H1 (cell line): ENCODE results near the gene HORMAD2. TPM values are rescaled to one million over a fixed set of nuclear protein-coding genes. Genes with fewer than 3 reads are reported as not detected.

ENCODE experiments used
- CTCF ChIA-PET: fragments of 300-600 bp; sonication (Branson Sonifier 250); formaldehyde crosslinking; loops from one replicate; lab custom pipeline; 2021; ENCODE audit not compliant: partially characterized antibody; lab: Charles Lee
- POLR2A ChIA-PET: fragments of 300-600 bp; sonication (Branson Sonifier 250); formaldehyde crosslinking; loops from one replicate; lab custom pipeline; 2021; ENCODE audit warnings: inconsistent platforms; ENCODE audit not compliant: partially characterized antibody; lab: Charles Lee
- DNase-seq, 2 experiments: peaks; one replicate each; pipeline versions ENCODE4 v3.0.0 to v3.0.0-alpha.2; 2010 to 2022; ENCODE audit warnings: low spot score in 2 of 2, low read depth in 1 of 2, mixed read lengths in 1 of 2
- FAIRE-seq: peaks from 2 replicates; lab custom pipeline; 2011; peaks lifted over from hg19 to GRCh38; lab: Jason Lieb, UNC
- H2AFZ ChIP-seq: 2 replicates; pipeline ENCODE4 v1.8.1; 2012; ENCODE audit warnings: low read length, inconsistent platforms
- H2AK5ac ChIP-seq: 2 replicates; pipeline ENCODE4 v1.6.1; 2013; ENCODE audit warnings: low read depth, low read length
- H2BK120ac ChIP-seq: replicated peaks from 2 replicates; pipeline ENCODE3; 2013; ENCODE audit warnings: low read depth, low read length, inconsistent platforms
- H2BK12ac ChIP-seq: 2 replicates; pipeline ENCODE4 v1.6.1; 2013; ENCODE audit warnings: low read depth, low read length
- H2BK15ac ChIP-seq: 2 replicates; pipeline ENCODE4 v1.6.1; 2013; ENCODE audit warnings: low read length
- H2BK20ac ChIP-seq: 2 replicates; pipeline ENCODE4 v1.6.1; 2013; ENCODE audit warnings: low read length
- H2BK5ac ChIP-seq: 2 replicates; pipeline ENCODE4 v1.6.1; 2013; ENCODE audit warnings: low read depth, low read length
- H3K14ac ChIP-seq: 2 replicates; pipeline ENCODE4 v1.6.1; 2013; ENCODE audit warnings: inconsistent platforms; ENCODE audit not compliant: insufficient read length
- H3K18ac ChIP-seq: 2 replicates; pipeline ENCODE4 v1.6.1; 2013; ENCODE audit warnings: low read length; ENCODE audit errors: extremely low read depth
- H3K23ac ChIP-seq: 2 replicates; pipeline ENCODE4 v1.6.1; 2013; ENCODE audit warnings: inconsistent platforms; ENCODE audit not compliant: insufficient read length
- H3K23me2 ChIP-seq: 2 replicates; pipeline ENCODE4 v1.6.1; 2013; ENCODE audit warnings: low read depth, low read length
- H3K27ac ChIP-seq: 2 replicates; pipeline ENCODE4 v1.6.1; 2011; ENCODE audit warnings: low read depth, low read length, inconsistent platforms
- H3K27me3 ChIP-seq, 4 experiments: replicated peaks in 1 of 4; 1 replicate in 1 of 4; 2 replicates in 3 of 4; pipeline versions ENCODE4 v1.6.1 to v1.8.1; 2011 to 2013; ENCODE audit warnings: low read length in 3 of 4, mild to moderate bottlenecking in 3 of 4, inconsistent platforms in 2 of 4, mixed read lengths in 2 of 4, moderate library complexity in 1 of 4; ENCODE audit not compliant: control insufficient read depth in 3 of 4, insufficient read depth in 3 of 4; ENCODE audit errors: extremely low read depth in 1 of 4
- H3K36me3 ChIP-seq, 4 experiments: 2 replicates each; pipeline versions ENCODE4 v1.6.1 to v1.8.1; 2011 to 2013; ENCODE audit warnings: mild to moderate bottlenecking in 4 of 4, low read length in 3 of 4, moderate library complexity in 2 of 4, control low read depth in 1 of 4, inconsistent platforms in 1 of 4; ENCODE audit not compliant: insufficient read depth in 4 of 4, control insufficient read depth in 2 of 4
- H3K4ac ChIP-seq: replicated peaks from 2 replicates; pipeline ENCODE3; 2013; ENCODE audit warnings: low read length, low read depth, mixed read lengths, inconsistent platforms; ENCODE audit not compliant: insufficient read length
- H3K4me1 ChIP-seq, 4 experiments: replicated peaks in 1 of 4; 1 replicate in 1 of 4; 2 replicates in 3 of 4; pipeline versions ENCODE4 v1.6.1 to v1.8.1; 2011 to 2013; ENCODE audit warnings: low read length in 3 of 4, inconsistent platforms in 2 of 4, mixed read lengths in 1 of 4; ENCODE audit not compliant: insufficient read depth in 4 of 4, control insufficient read depth in 3 of 4
- H3K4me2 ChIP-seq, 2 experiments: 2 replicates each; pipeline versions ENCODE4 v1.6.1 to v1.8.1; 2011 to 2013; ENCODE audit warnings: low read depth in 2 of 2, low read length in 2 of 2, control low read depth in 1 of 2, inconsistent platforms in 1 of 2, mild to moderate bottlenecking in 1 of 2; ENCODE audit not compliant: insufficient read depth in 1 of 2
- H3K4me3 ChIP-seq, 4 experiments: fragments of 200-600, 300-600 bp in 1 of 4; sonication (generic), shearing (Covaris generic), sonication (Bioruptor Twin) in 1 of 4; 2 replicates each; pipeline versions ENCODE4 v1.5.1 to v1.8.1; 2011 to 2016; ENCODE audit warnings: low read length in 4 of 4, low read depth in 3 of 4, control low read depth in 2 of 4, inconsistent platforms in 2 of 4, mild to moderate bottlenecking in 2 of 4, mixed read lengths in 1 of 4, moderate library complexity in 1 of 4; ENCODE audit not compliant: insufficient read depth in 2 of 4; ENCODE audit errors: extremely low read depth in 1 of 4
- H3K56ac ChIP-seq: replicated peaks from 2 replicates; pipeline ENCODE3; 2013; ENCODE audit warnings: low read depth, mild to moderate bottlenecking, mixed read lengths, low read length, inconsistent platforms; ENCODE audit not compliant: insufficient read length
- H3K79me1 ChIP-seq: 2 replicates; pipeline ENCODE4 v1.6.1; 2013; ENCODE audit warnings: low read depth, low read length, control low read depth
- H3K79me2 ChIP-seq, 2 experiments: 2 replicates each; pipeline versions ENCODE4 v1.6.1 to v1.8.1; 2012 to 2013; ENCODE audit warnings: low read length in 2 of 2, mild to moderate bottlenecking in 2 of 2, inconsistent platforms in 1 of 2; ENCODE audit not compliant: insufficient read depth in 2 of 2, control insufficient read depth in 1 of 2
- H3K9ac ChIP-seq, 4 experiments: replicated peaks in 1 of 4; 1 replicate in 1 of 4; 2 replicates in 3 of 4; pipeline versions ENCODE4 v1.6.1 to v1.8.1; 2011 to 2013; ENCODE audit warnings: low read depth in 3 of 4, low read length in 3 of 4, control low read depth in 2 of 4, mild to moderate bottlenecking in 2 of 4, moderate library complexity in 2 of 4, inconsistent platforms in 1 of 4; ENCODE audit errors: extremely low read depth in 1 of 4
- H3K9me3 ChIP-seq, 2 experiments: 2 replicates each; pipeline versions ENCODE4 v1.6.1 to v1.8.1; 2012 to 2013; ENCODE audit warnings: mild to moderate bottlenecking in 2 of 2, moderate library complexity in 2 of 2, control low read depth in 1 of 2, inconsistent platforms in 1 of 2, low read depth in 1 of 2, low read length in 1 of 2, mixed read lengths in 1 of 2; ENCODE audit not compliant: insufficient read depth in 2 of 2
- H4K20me1 ChIP-seq, 2 experiments: replicated peaks in 1 of 2; 2 replicates each; pipeline versions ENCODE3 to v1.8.1; 2011 to 2013; ENCODE audit warnings: inconsistent platforms in 2 of 2, low read length in 2 of 2, mild to moderate bottlenecking in 1 of 2; ENCODE audit not compliant: insufficient read depth in 2 of 2, control insufficient read depth in 1 of 2
- H4K5ac ChIP-seq: 2 replicates; pipeline ENCODE4 v1.6.1; 2013; ENCODE audit warnings: low read length, low read depth, mixed read lengths, inconsistent platforms; ENCODE audit not compliant: insufficient read length
- H4K8ac ChIP-seq: 2 replicates; pipeline ENCODE4 v1.8.0; 2013; ENCODE audit warnings: mild to moderate bottlenecking, moderate library complexity, low read length, inconsistent platforms; ENCODE audit not compliant: insufficient read depth; ENCODE audit errors: extremely low read depth
- H4K91ac ChIP-seq: replicated peaks from 2 replicates; pipeline ENCODE3; 2013; ENCODE audit warnings: low read length, mixed read lengths, inconsistent platforms; ENCODE audit not compliant: insufficient read length
- KDM1A ChIP-seq: fragments of 200-600, 300-600 bp; sonication (generic); IDR thresholded peaks from 2 replicates; pipeline ENCODE4 v1.7.1; 2016; ENCODE audit warnings: mild to moderate bottlenecking, low read length, borderline replicate concordance
- RAD21 ChIP-seq, 2 experiments: IDR thresholded peaks in 1 of 2; conservative IDR thresholded peaks in 1 of 2; 2 replicates each; pipeline ENCODE4 v1.6.1; 2011; ENCODE audit warnings: low read depth in 2 of 2, low read length in 2 of 2, improper control_type of control experiment in 1 of 2, inconsistent platforms in 1 of 2, mild to moderate bottlenecking in 1 of 2, moderate library complexity in 1 of 2
- SIN3A ChIP-seq, 2 experiments: IDR thresholded peaks in 1 of 2; conservative IDR thresholded peaks in 1 of 2; 2 replicates each; pipeline ENCODE4 v1.6.1; 2011 to 2012; ENCODE audit warnings: low read length in 2 of 2, improper control_type of control experiment in 1 of 2, low read depth in 1 of 2, mild to moderate bottlenecking in 1 of 2
- TAF7 ChIP-seq: optimal IDR thresholded peaks from 2 replicates; pipeline ENCODE3; 2011; ENCODE audit warnings: low read depth, mild to moderate bottlenecking, inconsistent platforms, low read length, moderate library complexity, borderline replicate concordance
- WGBS, 2 experiments: shearing (Covaris generic) in 1 of 2; methylation state at CpG; one replicate each; pipeline versions ENCODE4 v1.1.6 to v1.1.7; 2013 to 2015; ENCODE audit warnings: low lambda C conversion rate in 2 of 2, mixed read lengths in 2 of 2, inconsistent platforms in 1 of 2, low coverage in 1 of 2, missing lambda C conversion rate in 1 of 2; ENCODE audit not compliant: insufficient replicate concordance in 2 of 2, insufficient coverage in 1 of 2, insufficient read length in 1 of 2; ENCODE audit errors: extremely low coverage in 1 of 2, missing lambda C conversion rate in 1 of 2; 5-methylcytosine and 5-hydroxymethylcytosine counted together
- polyA plus RNA-seq, 7 experiments: library from polyadenylated mRNA; depleted of rRNA in 3 of 7; stranded (reverse) in 5 of 7; unstranded in 2 of 7; fragments of >200 nt in 5 of 7; fragments of 200-250 nt in 2 of 7; gene quantifications; 1 replicate in 5 of 7; 2 replicates in 1 of 7; 4 replicates in 1 of 7; pipeline versions ENCODE4 v1.2.1 to v1.2.3, GENCODE V29; 2011 to 2013; ENCODE audit warnings: missing spikeins in 2 of 7, mixed read lengths in 2 of 7
- total RNA-seq: library from RNA; stranded (reverse); fragmentation: NEBNext Ultra II Directional; extraction: Animal tissue kit (Norgen Biotek cat#: 25700); gene quantifications from 2 replicates; pipeline ENCODE4 v1.2.1, GENCODE V29; 2021

The HORMAD2 gene
- total and polyA plus RNA-seq, 2 of the 8 experiments (the other 6 are each of a cell fraction or from before 2014, with no cell fraction given), result 0.03 TPM; not detected in 1

DNA sequence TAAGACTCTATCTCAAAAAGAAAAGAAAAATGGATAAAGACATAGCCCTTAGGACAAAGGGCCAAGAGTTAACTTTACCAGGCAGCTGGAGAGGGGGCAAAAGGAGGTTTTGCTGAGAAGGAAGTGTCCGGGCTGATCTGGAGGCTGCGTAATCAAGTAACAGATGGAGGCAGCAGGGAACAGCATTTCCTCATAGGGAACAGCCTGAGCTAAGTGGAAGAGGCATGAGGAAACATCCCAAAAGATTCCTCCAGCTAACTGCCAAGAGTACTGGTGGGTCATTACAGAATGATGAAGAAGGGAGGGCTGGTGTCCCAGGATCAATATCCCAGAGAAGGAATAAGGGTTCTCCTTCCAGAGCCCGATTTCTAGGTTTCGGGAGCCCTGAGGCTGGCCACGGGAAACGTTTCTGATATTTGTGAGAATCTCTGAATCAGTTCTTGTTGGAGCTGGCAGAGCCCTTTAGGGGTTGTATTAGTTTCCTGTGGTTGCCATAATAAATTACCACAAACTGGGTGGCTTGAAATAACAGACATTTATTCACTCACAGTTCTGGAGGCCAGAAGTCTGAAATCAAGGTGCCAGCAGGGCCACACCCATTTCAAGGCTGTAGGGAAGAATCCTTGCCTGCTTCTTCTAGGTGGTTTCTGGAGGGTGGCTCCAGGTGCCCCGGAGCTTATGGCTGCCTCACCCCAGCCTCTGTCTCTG is 145.1 kb downstream of the HORMAD2 start:
- Histone ChIP-seq H3K4me1 (peaks cover 0 to 6% (median 5%) of the 10 kb centered on the region in 4 experiments; a peak in 5 of 7 replicates), H3K9ac (no peak overlapping the region), H2AFZ (no peak overlapping the region), H3K4ac (no peak overlapping the region), H4K8ac (no peak overlapping the region), H3K23me2 (no peaks in the 10 kb centered on the region; the same call in 1 of the 2 replicates), H4K5ac (no peak overlapping the region), H3K79me2 (no peaks in the 10 kb centered on the region), H2AK5ac (no peak overlapping the region), H3K36me3 (no peaks in the 10 kb centered on the region), H3K27ac (no peak overlapping the region), H3K79me1 (no peaks in the 10 kb centered on the region; the same call in 1 of the 2 replicates), H2BK20ac (no peak overlapping the region), H3K23ac (no peak overlapping the region), H2BK15ac (peak overlapping the region; percentile 75), H3K9me3 (no peaks in the 10 kb centered on the region), H4K91ac (no peak overlapping the region), H3K27me3 (peaks cover 0 to 3% (median 0%) of the 10 kb centered on the region in 4 experiments; a peak in 1 of 7 replicates), H4K20me1 (peaks cover 0 to 2% of the 10 kb centered on the region in 2 experiments), H2BK12ac (no peak overlapping the region), H3K18ac (no peak overlapping the region), H2BK120ac (no peak overlapping the region), H3K4me2 (no peak overlapping the region), H3K4me3 (no peak overlapping the region), H2BK5ac (no peak overlapping the region), H3K14ac (no peak overlapping the region), H3K56ac (no peak overlapping the region)
- ChIA-PET CTCF (interaction anchor here (0.9 to 2.0 kb wide), 8 partner anchors 10 to 117 kb away, joined by 3 to 6 read pairs (median 4); no protein-coding TSS in a partner anchor), POLR2A (interaction anchor here (1.3 kb wide), 1 partner anchor 12 kb away, joined by 3 read pairs; no protein-coding TSS in a partner anchor)
- TF ChIP-seq SIN3A (conservative IDR thresholded peaks at IDR 0.05 in 1 of 2, IDR thresholded peaks at IDR 0.05 in 1 of 2; ENCODE audit: low read depth in 1 of 2, low read length in 2 of 2) (no peak), TAF7 (no peak), KDM1A (peak; percentile 51; the same call in 1 of the 2 replicates), RAD21 (IDR thresholded peaks at IDR 0.05 in 1 of 2, conservative IDR thresholded peaks at IDR 0.05 in 1 of 2; ENCODE audit: low read depth in 2 of 2, low read length in 2 of 2) (no peak)
- no peak for FAIRE-seq
- WGBS, 2 experiments, result 87% methylated on average over 7 of the region's 7 CpGs; no CpG with 5 or more reads in 1 of the 2 experiments
- DNase-seq, result no peak
